ENCODE results near the gene EEF1AKMT3. TPM values are rescaled to one million over a fixed set of nuclear protein-coding genes. Genes with fewer than 3 reads are reported as not detected.

EEF1AKMT3 gene
- total and polyA plus RNA-seq, 2 experiments from 2014 or later: 1.3 to 5.3 TPM

- Histone ChIP-seq H3K4me3 (no peak overlapping the region), H3F3A (replicated peaks; ENCODE audit: low read depth) (no peaks in the 10 kb centered on the region), H3K4me1 (ENCODE audit: insufficient read depth) (peaks cover 2% of the 10 kb centered on the region; the same call in 1 of the 2 replicates), H3K27ac (ENCODE audit: low read depth) (no peak overlapping the region), H3K79me2 (replicated peaks; ENCODE audit: insufficient read depth) (no peaks in the 10 kb centered on the region), H3K27me3 (ENCODE audit: insufficient read depth) (no peaks in the 10 kb centered on the region), H3K9me2 (ENCODE audit: insufficient read depth) (no peaks in the 10 kb centered on the region), H4K20me1 (replicated peaks; ENCODE audit: insufficient read depth) (peaks cover 4% of the 10 kb centered on the region; the same call in 1 of the 2 replicates), H2AFZ (no peak overlapping the region), H3K36me3 (ENCODE audit: insufficient read depth) (peaks cover 16% of the 10 kb centered on the region), H3K4me2 (no peak overlapping the region)
- Mint-ChIP-seq H3K36me3 (ENCODE audit: low read depth) (peaks cover 15% of the 10 kb centered on the region), H3K27me3 (ENCODE audit: insufficient read depth, low read depth, poor library complexity) (peaks cover 2% of the 10 kb centered on the region), H3K4me1 (no peaks in the 10 kb centered on the region), H3K4me3 (no peak overlapping the region), H3K27ac (no peak overlapping the region), H3K9me3 (no peaks in the 10 kb centered on the region)
- no peak for TF ChIP-seq STAT1 (IDR thresholded peaks at IDR 0.05; ENCODE audit: unreplicated experiment)
- no peak for TF ChIP-seq CREB1 (CRISPR knock-in tag; IDR thresholded peaks at IDR 0.05; ENCODE audit: low read depth)
- no peak for TF ChIP-seq CTCF (conservative IDR thresholded peaks at IDR 0.05; ENCODE audit: low read depth in 2 of 2)
- no peak for TF ChIP-seq POLR2AphosphoS5 (IDR thresholded peaks at IDR 0.05; ENCODE audit: low read depth)
- no peak for TF ChIP-seq REST (IDR thresholded peaks at IDR 0.05; ENCODE audit: unreplicated experiment)
- TF ChIP-seq NANOG (IDR thresholded peaks at IDR 0.05; ENCODE audit: borderline replicate concordance): no peak
- no peak for TF ChIP-seq ZNF114 (CRISPR knock-in tag; IDR thresholded peaks at IDR 0.05)
- TF ChIP-seq ETS1 (IDR thresholded peaks at IDR 0.05): no peak
- no peak for TF ChIP-seq ZNF462 (CRISPR knock-in tag; IDR thresholded peaks at IDR 0.05)
- no peak for TF ChIP-seq EZH2 (IDR thresholded peaks at IDR 0.05; ENCODE audit: low read depth, unreplicated experiment)
- no peak for TF ChIP-seq JUNB (IDR thresholded peaks at IDR 0.05; ENCODE audit: unreplicated experiment)
- TF ChIP-seq ZNF331 (CRISPR knock-in tag; IDR thresholded peaks at IDR 0.05; ENCODE audit: low read depth): no peak
- no peak for TF ChIP-seq EZH2phosphoT487 (IDR thresholded peaks at IDR 0.05; ENCODE audit: unreplicated experiment)
- no peak for ATAC-seq
- no peak for DNase-seq (ENCODE audit: low spot score)
These were observed 28.6 kb downstream of the EEF1AKMT3 start for GRCh38 chr12:57800965-57801364.
